T47D (cell line): ENCODE data around the gene TIMM29.

Experiments used
- DNase-seq, 2 experiments: peaks; one replicate each; pipeline versions ENCODE4 v3.0.0 to v3.0.0-alpha.2; 2011 to 2012; ENCODE audit warnings: low read depth in 1 of 2, low spot score in 1 of 2
- JUND ChIP-seq: IDR thresholded peaks from 2 replicates; pipeline ENCODE4 v1.6.1; 2012; ENCODE audit warnings: low read depth
- in situ Hi-C: cut with HindIII; loops from 2 replicates; pipeline ENCODE4 v1.10.0; 2016; ENCODE audit warnings: low sequenced_read_pairs, low pct_unique_long_range_greater_than_20kb

Gene TIMM29

DNA sequence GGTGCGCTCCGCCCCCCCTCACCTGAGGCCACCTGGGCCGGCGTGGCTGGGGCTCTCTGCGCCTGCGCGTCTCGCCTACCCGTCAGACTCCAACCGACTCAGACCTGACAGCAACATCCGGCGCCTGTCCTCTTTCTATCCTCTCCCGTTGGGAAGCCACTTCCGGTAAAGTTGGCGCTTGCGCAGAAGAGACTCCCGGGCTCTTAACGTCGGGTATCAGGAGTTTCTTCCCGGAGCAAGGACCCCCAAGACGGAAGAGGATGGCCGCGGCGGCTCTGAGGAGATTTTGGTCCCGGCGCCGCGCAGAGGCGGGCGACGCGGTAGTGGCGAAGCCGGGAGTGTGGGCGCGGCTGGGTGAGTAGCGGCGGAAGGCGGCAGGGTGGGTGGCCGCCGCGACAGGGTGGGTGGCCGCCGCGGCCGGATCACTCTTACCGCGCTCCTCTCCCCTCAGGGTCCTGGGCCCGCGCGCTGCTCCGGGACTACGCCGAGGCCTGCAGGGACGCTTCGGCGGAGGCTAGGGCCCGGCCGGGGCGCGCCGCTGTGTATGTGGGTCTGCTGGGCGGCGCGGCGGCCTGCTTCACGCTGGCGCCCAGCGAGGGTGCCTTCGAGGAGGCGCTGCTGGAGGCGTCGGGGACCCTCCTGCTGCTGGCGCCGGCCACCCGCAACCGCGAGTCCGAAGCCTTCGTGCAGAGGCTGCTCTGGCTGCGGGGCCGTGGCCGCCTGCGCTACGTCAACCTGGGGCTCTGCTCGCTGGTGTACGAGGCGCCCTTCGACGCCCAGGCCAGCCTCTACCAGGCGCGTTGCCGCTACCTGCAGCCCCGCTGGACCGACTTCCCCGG lies at the start of gene TIMM29, which contains the start of gene YIPF2:
Gene TIMM29 (plus strand): TSS at position 249 of the 839 bp plus-strand sequence. CDS start 12 bp downstream, at position 261.
Gene YIPF2 (minus strand): TSS at position 77 of the 839 bp plus-strand sequence. CDS start 229 bp downstream, outside the sequence.
- DNase-seq = peak; percentile 86 to 98
- TF ChIP-seq JUND = no peak
- in situ Hi-C loops = no loop called here

DNA sequence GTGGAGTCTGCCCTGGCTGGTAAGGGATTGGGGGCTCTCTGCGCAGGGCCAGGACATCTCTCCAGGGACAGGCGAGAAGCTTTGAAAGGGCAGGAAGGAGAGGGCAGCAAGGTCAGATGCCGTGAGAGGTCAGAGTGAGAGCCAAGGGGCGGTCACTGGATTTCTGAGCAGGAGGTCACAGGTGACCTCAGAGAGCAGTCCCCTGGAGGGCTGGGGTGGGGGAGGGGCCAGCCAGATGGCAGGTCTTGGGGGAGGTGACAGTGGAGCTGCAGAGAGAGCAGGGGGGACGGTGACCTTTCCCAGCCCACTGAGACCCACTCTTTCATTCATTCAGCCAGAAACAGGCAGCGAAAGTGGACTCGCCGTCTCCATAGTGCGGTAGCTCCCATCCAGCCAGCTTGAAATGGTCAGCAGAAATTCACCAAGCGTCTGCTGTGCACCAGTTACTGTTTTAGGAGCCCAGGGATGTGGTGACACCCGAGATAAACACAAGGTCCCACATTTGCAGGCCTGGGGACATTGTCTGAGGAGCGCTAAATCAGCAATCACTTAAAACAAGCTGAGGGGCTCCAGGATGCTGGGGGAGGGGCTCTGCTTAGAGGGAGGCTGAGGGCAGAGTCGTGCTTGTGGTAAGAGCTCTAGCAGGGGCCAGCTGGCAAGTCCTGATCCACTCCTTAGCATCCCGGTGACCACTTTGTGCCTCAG lies 47.1 kb upstream of the TIMM29 start:
- TF ChIP-seq JUND = no peak
- in situ Hi-C loops = no loop called here
- DNase-seq = no peak

DNA sequence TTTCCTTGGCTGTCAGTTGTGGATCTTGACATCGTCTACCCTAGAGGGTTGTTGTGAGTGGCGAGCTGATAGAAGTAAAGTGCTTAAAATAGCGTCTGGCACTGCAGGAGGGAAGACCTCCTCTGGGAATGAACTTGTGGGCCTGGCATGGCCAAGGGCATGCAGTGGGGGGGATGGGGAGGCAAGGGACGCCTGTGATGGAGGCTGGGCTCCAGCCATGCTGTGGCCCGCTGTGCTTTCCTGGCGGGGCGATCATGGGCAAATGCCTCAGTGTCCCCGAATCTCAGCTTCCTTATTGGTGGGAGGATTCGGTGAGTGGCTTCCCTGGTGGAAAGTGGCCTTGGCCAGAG lies 46.5 kb upstream of the TIMM29 start:
- no peak for DNase-seq
- in situ Hi-C loops = no loop called here

DNA sequence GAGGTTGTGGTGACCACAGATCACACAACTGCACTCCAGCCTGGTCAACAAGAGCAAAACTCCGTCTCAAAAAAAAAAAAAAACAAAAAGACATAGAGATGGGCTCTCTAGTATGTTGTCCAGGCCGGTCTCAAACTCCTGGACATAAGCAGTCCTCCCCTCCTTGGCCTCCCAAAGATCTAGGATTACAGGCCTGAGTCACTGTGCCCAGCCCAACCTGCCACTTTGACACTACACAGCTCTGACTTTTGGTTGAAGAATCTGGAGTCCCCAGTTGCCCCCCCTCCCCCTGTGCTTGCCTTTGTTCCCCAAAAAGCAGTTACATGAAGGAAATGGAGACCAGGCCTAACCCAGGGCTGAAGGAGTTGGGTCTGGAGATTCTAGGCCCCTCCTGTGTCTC lies 44.3 kb upstream of the TIMM29 start:
- no peak for DNase-seq
- in situ Hi-C loops = no loop called here
- no peak for TF ChIP-seq JUND

More for the DNA sequence above, 46.5 kb upstream of the TIMM29 start:
- TF ChIP-seq JUND = no peak

DNA sequence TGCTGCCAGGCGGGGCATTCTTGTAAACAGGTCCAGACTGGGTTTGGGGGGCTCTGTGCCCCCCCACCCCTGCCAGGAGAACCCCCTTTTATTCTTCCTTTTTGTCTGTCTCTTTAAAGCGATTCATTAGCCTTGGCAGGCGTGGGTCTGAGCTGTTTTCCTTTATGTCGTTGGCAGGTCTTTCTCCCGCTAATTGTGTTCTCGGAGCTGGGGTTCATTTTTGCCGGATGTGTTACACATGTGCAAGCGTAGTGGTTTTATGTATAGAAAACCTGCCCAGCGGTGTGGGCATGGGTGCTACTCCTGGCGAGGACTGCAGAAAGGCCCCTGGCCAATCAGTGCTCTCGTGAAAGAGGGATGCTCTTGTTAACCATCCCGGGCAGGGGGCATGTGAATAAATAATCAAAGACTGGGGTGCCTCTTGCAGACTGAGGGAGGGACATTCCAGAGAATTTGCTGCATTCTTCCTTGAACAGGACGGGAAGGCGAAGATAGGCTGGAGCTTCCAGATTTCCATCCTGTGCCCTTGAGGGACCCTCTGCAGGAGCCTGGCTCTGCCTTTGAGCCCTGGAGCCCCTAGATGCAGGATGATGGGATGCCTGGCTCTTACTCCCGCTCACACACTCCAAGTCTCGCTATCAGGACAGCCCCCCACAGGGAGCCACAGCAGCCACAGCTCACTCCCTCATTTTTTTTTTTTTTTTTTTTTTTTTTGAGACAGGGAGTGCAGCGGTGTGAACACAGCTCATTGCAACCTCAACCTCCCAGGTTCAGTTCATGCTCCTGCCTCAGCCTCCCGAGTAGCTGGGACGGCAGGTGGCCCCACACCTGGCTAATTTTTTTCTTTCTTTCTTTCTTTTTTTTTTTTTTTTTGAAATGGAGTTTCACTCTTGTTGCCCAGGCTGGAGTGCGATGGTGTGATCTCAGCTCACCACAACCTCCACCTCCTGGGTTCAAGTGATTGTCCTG lies 43.1 kb upstream of the TIMM29 start:
- no peak for TF ChIP-seq JUND
- in situ Hi-C loops = no loop called here
- no peak for DNase-seq

DNA sequence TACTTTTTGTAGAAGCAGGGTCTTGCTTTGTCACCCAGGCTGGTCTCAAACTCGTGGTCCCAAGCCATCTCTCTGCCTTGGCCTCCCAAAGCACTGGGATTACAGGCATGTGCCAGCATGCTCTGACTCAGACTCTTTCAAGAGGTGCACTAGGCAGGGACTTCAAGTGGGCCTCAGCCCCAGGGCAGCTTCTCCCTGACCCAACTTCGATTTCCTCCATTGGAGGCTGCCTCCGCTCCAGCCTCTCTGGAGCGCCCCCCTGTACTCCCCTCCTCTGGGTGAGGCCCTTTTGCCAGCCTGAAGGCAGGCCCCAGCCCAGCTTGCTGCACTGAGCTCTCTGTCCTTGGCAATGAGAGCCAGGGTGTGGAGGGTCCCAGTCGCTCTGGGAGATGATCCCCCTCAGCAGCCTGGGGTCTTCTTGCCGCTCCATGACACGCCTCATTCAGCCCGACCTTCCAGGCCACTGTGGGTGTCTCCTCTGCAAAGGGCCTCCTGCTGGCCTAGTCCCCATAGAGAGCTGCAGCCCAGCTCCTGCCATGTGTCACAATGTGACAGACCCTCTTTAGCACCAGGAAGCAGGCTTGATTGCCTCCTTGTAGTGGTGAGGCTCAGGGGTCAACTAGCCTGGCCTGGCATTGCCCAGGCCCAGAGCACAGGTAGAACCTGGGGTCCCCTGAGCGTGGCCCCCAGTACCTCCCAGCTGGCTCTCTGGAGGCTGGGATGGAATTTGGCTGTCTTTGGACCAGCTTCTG lies 40.8 kb upstream of the TIMM29 start:
- in situ Hi-C loops = no loop called here

DNA sequence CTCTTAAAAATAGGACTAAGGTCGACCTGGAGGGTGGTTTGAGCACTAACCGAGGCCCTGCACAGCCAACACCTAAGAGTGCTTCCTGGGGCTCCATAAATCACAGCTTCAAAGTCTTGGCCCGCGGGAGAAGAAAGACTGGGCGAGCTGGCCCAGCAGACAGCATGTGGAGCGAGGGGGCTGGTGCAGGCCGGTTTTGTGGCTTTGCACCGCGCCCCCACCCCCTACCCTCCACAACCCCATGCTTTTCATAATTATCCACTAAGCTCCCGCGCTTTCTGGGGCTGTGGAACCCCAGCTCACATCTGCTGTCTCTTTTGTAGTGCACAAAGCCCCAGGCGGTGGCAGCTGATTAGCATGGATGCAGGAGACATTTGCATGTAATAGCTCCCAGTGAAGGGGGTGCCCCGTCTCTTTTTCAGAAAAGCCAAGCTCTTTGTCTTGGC lies 40.2 kb upstream of the TIMM29 start:
- in situ Hi-C loops = no loop called here
- DNase-seq = peak in 1 of 2 experiments; percentile 55
- no peak for TF ChIP-seq JUND

More for the DNA sequence above, 40.8 kb upstream of the TIMM29 start:
- no peak for DNase-seq
- TF ChIP-seq JUND = no peak

DNA sequence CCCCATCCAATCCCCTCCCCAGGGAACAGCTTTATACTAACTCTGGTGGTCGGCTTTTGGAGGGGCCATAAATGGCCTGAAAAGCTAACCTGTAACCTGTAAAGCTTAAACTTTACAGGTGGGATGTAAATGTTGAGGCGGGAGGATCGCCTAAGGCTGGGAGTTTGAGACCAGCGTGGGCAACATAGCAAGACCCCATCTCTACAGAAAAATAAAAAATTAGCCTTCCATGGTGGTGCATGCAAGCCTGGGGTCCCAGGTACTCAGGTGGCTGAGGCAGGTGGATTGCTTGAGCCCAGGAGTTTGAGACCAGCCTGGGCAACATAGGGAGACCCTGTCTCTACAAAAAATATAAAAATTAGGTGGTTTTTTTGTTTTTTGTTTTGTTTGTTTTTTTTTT lies 38.7 kb upstream of the TIMM29 start:
- DNase-seq = no peak
- TF ChIP-seq JUND = no peak
- in situ Hi-C loops = no loop called here

DNA sequence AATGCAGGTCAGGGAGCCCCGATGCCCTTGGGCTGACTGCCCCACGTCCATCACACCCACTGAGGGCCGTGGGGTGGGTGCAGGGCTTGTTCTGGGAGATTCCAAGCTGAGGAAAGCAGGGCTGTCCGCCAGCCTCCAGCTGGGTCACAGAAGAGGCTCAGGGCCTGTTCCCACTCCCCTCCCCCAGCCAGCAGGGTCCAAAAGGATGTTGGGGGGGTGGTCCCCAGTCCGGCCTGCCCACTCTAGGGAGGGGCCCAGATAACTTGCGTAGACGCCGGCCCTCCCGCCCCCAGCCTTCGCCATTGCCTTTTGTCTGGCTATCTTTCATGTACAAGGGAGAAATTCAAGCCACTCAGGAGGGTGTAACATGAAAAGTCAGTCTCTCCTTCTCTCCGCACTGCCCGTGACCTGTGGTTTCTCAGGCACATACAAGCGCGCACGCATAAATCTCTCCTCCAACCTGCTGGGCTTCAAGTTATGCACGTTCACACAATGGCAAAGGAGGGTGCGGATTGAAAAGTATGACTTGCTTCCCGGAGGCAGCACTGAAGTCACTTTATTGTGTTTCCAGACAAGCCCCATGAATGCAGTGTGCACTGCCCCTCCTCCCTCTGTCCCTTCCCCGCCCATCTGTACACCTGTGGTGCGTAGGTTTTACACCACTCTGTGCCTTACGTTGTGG lies 37.1 kb upstream of the TIMM29 start:
- in situ Hi-C loops = no loop called here
- TF ChIP-seq JUND = no peak
- peak in 1 of 2 experiments; percentile 71 for DNase-seq

DNA sequence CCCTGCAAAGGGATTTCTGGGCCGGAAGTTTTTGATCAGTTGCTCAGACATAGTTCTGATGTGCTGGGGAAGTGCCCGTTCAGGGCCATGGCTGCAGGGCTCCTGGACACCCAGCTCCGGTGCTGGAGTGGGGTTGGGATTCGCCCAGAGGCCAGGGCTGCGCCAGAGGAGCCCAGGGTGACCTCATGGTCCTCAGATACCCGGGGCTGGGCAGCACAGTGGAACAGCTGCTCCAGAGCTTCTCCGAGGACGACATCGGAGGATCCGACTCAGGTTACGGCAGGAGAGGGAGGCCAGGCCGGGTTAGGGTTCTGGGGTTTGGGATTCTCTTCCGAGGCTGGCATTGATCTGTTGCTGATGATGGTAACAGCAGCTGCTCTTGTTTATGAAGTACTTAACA lies 36.4 kb upstream of the TIMM29 start:
- in situ Hi-C loops = no loop called here
- no peak for TF ChIP-seq JUND
- no peak for DNase-seq

DNA sequence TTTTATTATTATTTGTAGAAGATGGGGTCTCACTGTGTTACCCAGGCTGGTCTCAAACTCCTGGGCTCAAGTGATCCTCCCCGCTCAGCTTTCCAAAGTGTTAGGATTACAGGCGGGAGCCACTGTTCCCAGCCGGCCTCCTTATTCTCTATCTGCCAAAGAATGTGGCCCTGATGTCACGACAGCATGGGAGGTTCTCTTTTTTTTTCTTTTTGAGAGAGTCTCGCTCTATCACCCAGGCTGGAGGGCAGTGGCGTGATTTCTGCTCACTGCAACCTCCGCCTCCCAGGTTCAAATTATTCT lies 33.7 kb upstream of the TIMM29 start:
- no peak for TF ChIP-seq JUND
- DNase-seq = no peak
- in situ Hi-C loops = no loop called here
